HEK293 (cell line): ENCODE data around the gene MIS18BP1.

Experiments used
- CTCF ChIP-seq: fragments of 450-650 bp; formaldehyde crosslinking; IDR thresholded peaks from 2 replicates; pipeline ENCODE4 v1.5.1; 2016; ENCODE audit warnings: missing biosample characterization, missing genetic modification characterization
- PBX3 ChIP-seq: sonication (generic); formaldehyde crosslinking; IDR thresholded peaks from 2 replicates; pipeline ENCODE4 v1.8.1; 2022; ENCODE audit warnings: mild to moderate bottlenecking, moderate library complexity, missing genetic modification reagents
- REST ChIP-seq: fragments of 450-650 bp; formaldehyde crosslinking; IDR thresholded peaks from 2 replicates; pipeline ENCODE4 v1.5.1; 2016; ENCODE audit warnings: missing biosample characterization, missing genetic modification characterization
- SCRT1 ChIP-seq: fragments of 450-650 bp; formaldehyde crosslinking; IDR thresholded peaks from 2 replicates; pipeline ENCODE4 v1.5.1; 2016; ENCODE audit warnings: missing biosample characterization, missing genetic modification characterization, borderline replicate concordance
- SCRT2 ChIP-seq: fragments of 450-650 bp; formaldehyde crosslinking; IDR thresholded peaks from 2 replicates; pipeline ENCODE4 v1.5.1; 2016; ENCODE audit warnings: missing biosample characterization, missing genetic modification characterization
- ZFP41 ChIP-seq: fragments of 450-650 bp; formaldehyde crosslinking; IDR thresholded peaks from 2 replicates; pipeline ENCODE4 v1.5.1; 2016; ENCODE audit warnings: missing biosample characterization, missing genetic modification characterization, borderline replicate concordance
- ZNF10 ChIP-seq: fragments of 450-650 bp; formaldehyde crosslinking; IDR thresholded peaks from 2 replicates; pipeline ENCODE4 v1.5.1; 2017; ENCODE audit warnings: missing biosample characterization, missing genetic modification characterization
- ZNF140 ChIP-seq: fragments of 450-650 bp; formaldehyde crosslinking; IDR thresholded peaks from 2 replicates; pipeline ENCODE4 v1.5.1; 2016; ENCODE audit warnings: missing biosample characterization, missing genetic modification characterization
- ZNF292 ChIP-seq: fragments of 450-650 bp; formaldehyde crosslinking; IDR thresholded peaks from 2 replicates; pipeline ENCODE4 v1.5.1; 2016; ENCODE audit warnings: low read depth, missing biosample characterization, missing genetic modification characterization, borderline replicate concordance
- ZNF335 ChIP-seq: fragments of 450-650 bp; formaldehyde crosslinking; conservative IDR thresholded peaks from 2 replicates; pipeline ENCODE4 v1.5.1; 2016; ENCODE audit warnings: missing biosample characterization, missing genetic modification characterization
- ZNF354C ChIP-seq: fragments of 450-650 bp; formaldehyde crosslinking; IDR thresholded peaks from 2 replicates; pipeline ENCODE4 v1.5.1; 2016; ENCODE audit warnings: missing biosample characterization, missing genetic modification characterization, low read depth, borderline replicate concordance
- ZNF561 ChIP-seq: fragments of 450-650 bp; IDR thresholded peaks from 2 replicates; pipeline ENCODE4 v1.5.1; 2018; ENCODE audit warnings: missing biosample characterization, missing genetic modification characterization, borderline replicate concordance

- TF ChIP-seq ZNF292 (tag by site-specific recombination) (no peak), SCRT1 (tag by site-specific recombination) (no peak), CTCF (no peak), ZNF561 (tag by site-specific recombination) (no peak), ZNF10 (tag by site-specific recombination) (no peak), REST (no peak), SCRT2 (tag by site-specific recombination) (no peak), ZNF354C (no peak), ZNF335 (tag by site-specific recombination) (no peak), PBX3 (CRISPR knock-in tag) (no peak), ZNF140 (tag by site-specific recombination) (no peak), ZFP41 (tag by site-specific recombination) (no peak)
Observed at GRCh38 chr14:45254771-45255170, 1.8 kb upstream of the MIS18BP1 start.
